ENCODE data around the gene KIAA1143.

The KIAA1143 gene

GRCh38 chr3:44761424-44762169 lies at the start of gene KIAA1143, which contains the start of gene KIF15:
Gene KIAA1143 (minus strand): TSS chr3:44761619. CDS start chr3:44761602, 17 bp downstream.
Gene KIF15 (plus strand): TSS chr3:44761794. CDS start chr3:44761866, 72 bp downstream.
- DNase-seq, result peak; percentile 94 to 96

GRCh38 chr3:44805960-44806359 lies 44.5 kb upstream of the KIAA1143 start:
- no peak for DNase-seq

GRCh38 chr3:44803298-44803697 lies 41.9 kb upstream of the KIAA1143 start:
- DNase-seq, result no peak

- DNase-seq, result no peak
These were observed 40.6 kb upstream of the KIAA1143 start for GRCh38 chr3:44802011-44802410.

- DNase-seq, result no peak
These were observed 33.8 kb upstream of the KIAA1143 start for GRCh38 chr3:44795197-44795596.

GRCh38 chr3:44782891-44783290 lies 21.5 kb upstream of the KIAA1143 start:
- DNase-seq, result no peak

- DNase-seq, result no peak
These were observed 10.7 kb upstream of the KIAA1143 start for GRCh38 chr3:44772099-44772442.

- DNase-seq, result no peak
These were observed 10.1 kb upstream of the KIAA1143 start for GRCh38 chr3:44771424-44772098.

- no peak for DNase-seq
These were observed 2.8 kb upstream of the KIAA1143 start for GRCh38 chr3:44764248-44764647.

- no peak for DNase-seq
These were observed 1.3 kb upstream of the KIAA1143 start for GRCh38 chr3:44762690-44763089.

GRCh38 chr3:44762170-44762677 lies 805 bp upstream of the KIAA1143 start:
- DNase-seq, result no peak

GRCh38 chr3:44761101-44761423 lies 357 bp downstream of the KIAA1143 start:
- DNase-seq, result no peak

GRCh38 chr3:44734646-44735168 lies 26.7 kb downstream of the KIAA1143 start:
- DNase-seq, result no peak

GRCh38 chr3:44729384-44729910 lies 32.0 kb downstream of the KIAA1143 start, which contains the start of gene ZNF501:
Gene ZNF501 (plus strand): TSS chr3:44729635. CDS start chr3:44734422, 4,787 bp downstream.
- DNase-seq, result peak; percentile 86 to 90

- no peak for DNase-seq
These were observed 39.4 kb downstream of the KIAA1143 start for GRCh38 chr3:44722103-44722401.

- DNase-seq, result no peak
These were observed 40.0 kb downstream of the KIAA1143 start for GRCh38 chr3:44721231-44722102.

- peak; percentile 57 to 72 for DNase-seq
These were observed 48.9 kb downstream of the KIAA1143 start, which contains the start of gene ZNF502 for GRCh38 chr3:44712455-44713075. Gene ZNF502 (plus strand): TSS chr3:44712660. CDS start chr3:44720262, 7,602 bp downstream.
